PFSK-1 (cell line): ENCODE measurements around the gene GREB1.

Source experiments
- POLR2AphosphoS5 ChIP-seq: IDR thresholded peaks from 2 replicates; pipeline ENCODE4 v1.6.1; 2012; ENCODE audit warnings: low read depth, mild to moderate bottlenecking, control low read depth, low read length, moderate library complexity
- TAF1 ChIP-seq: IDR thresholded peaks from 2 replicates; pipeline ENCODE4 v1.6.1; 2012; ENCODE audit warnings: low read length, control low read depth, borderline replicate concordance; ENCODE audit not compliant: insufficient read depth
- TF ChIP-seq, protein P1 (sequence below), 2 experiments: IDR thresholded peaks; 2 replicates each; pipeline versions ENCODE4 v1.6.1 to v1.8.0; 2011 to 2012; ENCODE audit warnings: low read depth in 2 of 2, low read length in 2 of 2, control low read depth in 1 of 2, inconsistent platforms in 1 of 2, mild to moderate bottlenecking in 1 of 2, moderate library complexity in 1 of 2; ENCODE audit not compliant: insufficient read depth in 1 of 2

GRCh38 chr2:11507517-11507916 is 26.3 kb upstream of the GREB1 start:
- no peak for TF ChIP-seq POLR2AphosphoS5
- TF ChIP-seq TAF1, result no peak
- TF ChIP-seq, protein P1, sequence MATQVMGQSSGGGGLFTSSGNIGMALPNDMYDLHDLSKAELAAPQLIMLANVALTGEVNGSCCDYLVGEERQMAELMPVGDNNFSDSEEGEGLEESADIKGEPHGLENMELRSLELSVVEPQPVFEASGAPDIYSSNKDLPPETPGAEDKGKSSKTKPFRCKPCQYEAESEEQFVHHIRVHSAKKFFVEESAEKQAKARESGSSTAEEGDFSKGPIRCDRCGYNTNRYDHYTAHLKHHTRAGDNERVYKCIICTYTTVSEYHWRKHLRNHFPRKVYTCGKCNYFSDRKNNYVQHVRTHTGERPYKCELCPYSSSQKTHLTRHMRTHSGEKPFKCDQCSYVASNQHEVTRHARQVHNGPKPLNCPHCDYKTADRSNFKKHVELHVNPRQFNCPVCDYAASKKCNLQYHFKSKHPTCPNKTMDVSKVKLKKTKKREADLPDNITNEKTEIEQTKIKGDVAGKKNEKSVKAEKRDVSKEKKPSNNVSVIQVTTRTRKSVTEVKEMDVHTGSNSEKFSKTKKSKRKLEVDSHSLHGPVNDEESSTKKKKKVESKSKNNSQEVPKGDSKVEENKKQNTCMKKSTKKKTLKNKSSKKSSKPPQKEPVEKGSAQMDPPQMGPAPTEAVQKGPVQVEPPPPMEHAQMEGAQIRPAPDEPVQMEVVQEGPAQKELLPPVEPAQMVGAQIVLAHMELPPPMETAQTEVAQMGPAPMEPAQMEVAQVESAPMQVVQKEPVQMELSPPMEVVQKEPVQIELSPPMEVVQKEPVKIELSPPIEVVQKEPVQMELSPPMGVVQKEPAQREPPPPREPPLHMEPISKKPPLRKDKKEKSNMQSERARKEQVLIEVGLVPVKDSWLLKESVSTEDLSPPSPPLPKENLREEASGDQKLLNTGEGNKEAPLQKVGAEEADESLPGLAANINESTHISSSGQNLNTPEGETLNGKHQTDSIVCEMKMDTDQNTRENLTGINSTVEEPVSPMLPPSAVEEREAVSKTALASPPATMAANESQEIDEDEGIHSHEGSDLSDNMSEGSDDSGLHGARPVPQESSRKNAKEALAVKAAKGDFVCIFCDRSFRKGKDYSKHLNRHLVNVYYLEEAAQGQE (IDR thresholded peaks at IDR 0.05; ENCODE audit: insufficient read depth in 1 of 2, low read depth in 2 of 2, low read length in 2 of 2), result no peak
